ENCODE measurements around the gene EVX1.

EVX1 gene

DNA sequence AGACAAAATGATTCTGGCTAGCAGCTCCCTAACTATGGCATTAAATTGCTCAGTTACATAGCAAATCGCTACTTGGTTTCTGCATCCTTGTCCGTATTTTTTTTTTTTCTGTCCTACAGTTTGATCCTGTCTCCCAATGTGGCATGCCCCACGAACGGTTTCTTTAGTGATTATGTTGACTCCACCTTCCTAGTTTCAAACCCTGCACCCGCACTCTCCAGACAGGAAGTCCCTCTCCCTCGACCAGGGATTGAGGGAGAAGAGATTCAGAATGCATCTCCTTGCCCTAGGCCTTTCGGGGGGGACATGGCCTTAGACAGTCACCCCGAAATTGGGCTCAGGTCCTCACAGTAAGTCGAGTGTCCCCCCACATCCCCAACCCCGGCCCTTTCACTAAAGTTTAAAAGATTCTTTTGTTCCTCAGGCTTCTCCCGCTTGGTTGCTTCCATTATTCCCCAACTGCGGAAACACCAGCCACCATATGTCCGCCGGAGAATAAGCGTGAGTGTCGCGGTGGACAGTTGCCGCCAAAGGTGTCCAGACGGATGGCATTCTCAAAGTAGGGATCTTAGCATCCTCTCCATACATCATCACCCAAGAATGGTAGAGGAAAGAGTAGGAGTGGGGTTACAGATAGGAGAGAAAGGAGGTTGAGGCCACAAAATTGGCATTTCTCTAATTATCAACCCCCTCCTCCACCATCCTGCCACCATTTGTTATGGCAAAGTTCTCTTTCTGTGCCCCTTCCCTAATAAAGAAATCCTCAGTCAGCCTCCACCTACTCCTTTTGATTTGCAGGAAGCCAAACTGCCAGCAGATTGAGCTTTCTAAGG is 7.3 kb downstream of the EVX1 start:
- TF ChIP-seq, protein P1, sequence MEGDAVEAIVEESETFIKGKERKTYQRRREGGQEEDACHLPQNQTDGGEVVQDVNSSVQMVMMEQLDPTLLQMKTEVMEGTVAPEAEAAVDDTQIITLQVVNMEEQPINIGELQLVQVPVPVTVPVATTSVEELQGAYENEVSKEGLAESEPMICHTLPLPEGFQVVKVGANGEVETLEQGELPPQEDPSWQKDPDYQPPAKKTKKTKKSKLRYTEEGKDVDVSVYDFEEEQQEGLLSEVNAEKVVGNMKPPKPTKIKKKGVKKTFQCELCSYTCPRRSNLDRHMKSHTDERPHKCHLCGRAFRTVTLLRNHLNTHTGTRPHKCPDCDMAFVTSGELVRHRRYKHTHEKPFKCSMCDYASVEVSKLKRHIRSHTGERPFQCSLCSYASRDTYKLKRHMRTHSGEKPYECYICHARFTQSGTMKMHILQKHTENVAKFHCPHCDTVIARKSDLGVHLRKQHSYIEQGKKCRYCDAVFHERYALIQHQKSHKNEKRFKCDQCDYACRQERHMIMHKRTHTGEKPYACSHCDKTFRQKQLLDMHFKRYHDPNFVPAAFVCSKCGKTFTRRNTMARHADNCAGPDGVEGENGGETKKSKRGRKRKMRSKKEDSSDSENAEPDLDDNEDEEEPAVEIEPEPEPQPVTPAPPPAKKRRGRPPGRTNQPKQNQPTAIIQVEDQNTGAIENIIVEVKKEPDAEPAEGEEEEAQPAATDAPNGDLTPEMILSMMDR (IDR thresholded peaks at IDR 0.05; ENCODE audit: control insufficient read depth, insufficient read depth, low read depth, low read length, missing control alignments): no peak
- DNase-seq (ENCODE audit: low read depth): no peak
- H3K4me3 ChIP-seq (ENCODE audit: control insufficient read depth, low read depth, low read length): no peak overlapping the region

DNA sequence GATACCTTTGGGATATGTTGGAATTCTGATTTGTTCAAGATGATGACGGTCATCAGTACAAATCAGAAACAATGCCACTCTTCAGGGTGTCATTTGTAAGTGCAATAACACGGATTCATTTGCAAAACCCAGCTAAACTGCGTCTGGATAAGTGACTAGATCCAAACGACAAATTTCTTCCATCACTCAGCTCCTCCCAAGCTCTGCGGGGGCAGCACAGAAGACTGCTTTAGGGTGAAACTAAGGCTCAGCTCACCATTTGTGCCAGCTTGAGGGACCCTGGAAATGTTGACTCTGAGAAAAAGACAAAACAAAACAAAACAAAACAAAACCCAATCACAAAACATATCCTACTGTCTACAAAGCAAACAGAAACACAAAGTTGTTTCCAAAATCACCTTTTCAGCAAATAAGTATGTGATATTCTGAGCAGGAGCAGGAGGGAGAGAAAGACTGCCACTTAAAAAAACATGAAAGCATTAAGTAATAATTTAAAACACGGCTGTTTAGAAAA is 8.0 kb downstream of the EVX1 start:
- no peak overlapping the region for H3K4me3 ChIP-seq (ENCODE audit: control insufficient read depth, low read depth, low read length)
- TF ChIP-seq, protein P1 (IDR thresholded peaks at IDR 0.05; ENCODE audit: control insufficient read depth, insufficient read depth, low read depth, low read length, missing control alignments): no peak
- no peak for DNase-seq (ENCODE audit: low read depth)

DNA sequence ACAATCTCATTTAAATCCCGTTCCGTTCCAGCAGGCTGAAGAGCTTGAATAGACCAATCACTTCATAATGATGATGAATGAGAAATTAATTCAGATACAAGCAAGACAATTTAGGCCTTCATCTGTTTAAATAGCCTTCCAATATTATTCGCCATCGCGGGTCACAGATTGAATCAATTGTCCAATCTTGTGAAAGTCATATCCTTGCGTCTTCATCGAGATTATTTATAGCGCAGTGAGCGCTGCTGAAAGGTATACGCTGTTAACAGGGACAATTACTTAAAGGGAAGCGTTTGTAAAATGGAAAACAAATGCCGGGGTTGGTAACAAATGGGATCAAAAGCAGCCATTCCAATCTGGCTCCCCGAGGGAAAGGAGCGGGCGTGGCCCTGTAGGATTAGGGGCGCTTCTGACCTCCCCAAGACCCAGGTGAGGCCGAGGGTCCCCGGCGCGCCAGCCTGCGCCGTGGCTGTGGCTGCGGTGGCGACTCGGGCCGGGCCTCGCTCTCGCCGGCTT is 8.6 kb downstream of the EVX1 start:
- TF ChIP-seq, protein P1 (IDR thresholded peaks at IDR 0.05; ENCODE audit: control insufficient read depth, insufficient read depth, low read depth, low read length, missing control alignments): no peak
- H3K4me3 ChIP-seq (ENCODE audit: control insufficient read depth, low read depth, low read length): no peak overlapping the region
- no peak for DNase-seq (ENCODE audit: low read depth)

DNA sequence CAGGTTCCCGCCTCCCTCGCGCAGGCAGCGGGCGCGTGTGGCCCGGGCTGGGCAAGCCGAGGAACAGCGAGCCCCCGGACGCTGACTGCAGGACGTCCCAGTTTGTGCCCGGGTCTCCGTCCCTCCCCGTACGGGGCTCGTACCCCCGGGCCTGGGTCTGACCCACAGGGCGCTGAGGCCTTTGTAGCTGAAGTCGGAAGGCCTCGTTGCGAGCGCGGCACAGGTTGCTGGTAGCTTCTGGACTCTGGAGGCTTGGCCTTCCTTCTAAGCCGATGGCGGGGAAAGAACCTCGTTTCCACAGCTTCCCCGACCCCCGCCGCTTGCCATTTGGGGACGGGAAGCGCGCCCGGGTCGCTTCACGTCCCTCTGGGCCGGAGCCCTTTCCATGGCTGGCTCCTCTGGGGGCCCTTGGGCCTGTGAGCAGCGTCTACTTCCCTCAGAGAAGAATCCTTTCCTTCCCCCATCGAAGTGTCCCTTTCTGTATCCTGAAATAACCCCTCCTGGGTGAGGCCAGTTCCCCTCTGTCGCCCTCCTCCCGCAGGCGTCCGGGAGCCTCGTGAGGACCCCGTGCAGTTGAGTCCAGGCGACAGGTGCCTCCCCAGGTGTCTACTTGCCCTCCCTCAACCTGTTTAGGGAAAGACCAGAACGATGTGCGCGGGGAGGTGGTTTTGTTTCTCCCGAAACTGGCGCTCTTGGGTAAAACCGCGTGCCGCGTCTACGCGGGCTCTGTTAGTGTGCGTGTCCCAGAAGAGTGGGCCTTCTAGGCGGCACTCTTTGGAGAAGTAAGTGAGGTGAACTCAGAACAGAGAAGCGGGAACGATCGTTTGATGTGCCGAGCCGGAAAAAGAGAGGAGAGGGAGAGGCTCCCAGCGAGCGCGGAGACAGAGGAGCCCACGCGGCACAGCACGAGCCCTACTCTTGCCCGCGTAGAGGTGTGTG is 9.3 kb downstream of the EVX1 start:
- TF ChIP-seq, protein P1 (IDR thresholded peaks at IDR 0.05; ENCODE audit: control insufficient read depth, insufficient read depth, low read depth, low read length, missing control alignments): no peak
- H3K4me3 ChIP-seq (ENCODE audit: control insufficient read depth, low read depth, low read length): no peak overlapping the region
- DNase-seq (ENCODE audit: low read depth): no peak

DNA sequence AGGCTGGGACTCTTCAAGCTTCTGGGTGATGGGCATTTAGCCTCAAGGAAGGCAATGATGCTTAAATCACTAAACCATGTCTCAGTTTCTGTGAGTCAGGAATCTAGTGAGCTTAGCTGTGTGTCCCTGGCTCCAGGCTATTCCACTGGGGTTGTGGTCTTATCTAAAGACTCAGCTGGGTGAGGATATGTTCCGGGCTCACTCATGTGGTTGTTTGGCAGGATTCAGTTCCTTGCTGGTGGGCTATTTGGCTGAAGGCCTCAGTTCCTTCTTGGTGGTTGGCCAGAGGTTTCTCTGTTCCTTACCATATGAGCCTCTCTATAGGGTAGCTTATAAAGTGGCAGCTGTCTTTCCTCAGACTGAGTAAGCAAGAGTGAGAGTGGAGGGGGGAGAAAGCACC is 12.0 kb downstream of the EVX1 start:
- DNase-seq (ENCODE audit: low read depth): no peak
- no peak overlapping the region for H3K4me3 ChIP-seq (ENCODE audit: control insufficient read depth, low read depth, low read length)
- TF ChIP-seq, protein P1 (IDR thresholded peaks at IDR 0.05; ENCODE audit: control insufficient read depth, insufficient read depth, low read depth, low read length, missing control alignments): no peak

DNA sequence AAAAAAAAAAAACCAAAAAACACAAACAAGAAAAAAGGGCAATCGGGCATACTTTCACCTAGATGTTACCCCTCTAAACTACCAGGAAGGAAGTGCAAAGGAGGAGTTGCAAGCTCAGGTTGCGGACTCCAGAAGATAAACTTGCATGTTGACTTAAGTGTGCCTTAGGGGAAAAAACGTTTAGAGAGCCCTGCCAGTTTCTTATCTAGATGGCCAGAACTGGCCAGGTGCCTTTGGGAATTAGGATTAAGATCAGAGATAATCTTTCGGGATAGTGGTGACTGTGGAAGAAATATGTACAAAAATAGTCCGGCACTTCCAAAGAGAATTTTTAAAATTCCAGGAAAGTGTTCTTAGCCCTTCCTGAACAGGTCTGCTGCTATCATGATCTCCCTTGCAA is 17.6 kb downstream of the EVX1 start:
- TF ChIP-seq, protein P1 (IDR thresholded peaks at IDR 0.05; ENCODE audit: control insufficient read depth, insufficient read depth, low read depth, low read length, missing control alignments): no peak
- H3K4me3 ChIP-seq (ENCODE audit: control insufficient read depth, low read depth, low read length): no peak overlapping the region
- DNase-seq (ENCODE audit: low read depth): no peak
